GM06990 (cell line): ENCODE measurements around the gene EIPR1.

ENCODE experiments used
- DNase-seq: peaks from one replicate; pipeline ENCODE4 v3.0.0-alpha.2; 2011; ENCODE audit not compliant: insufficient read length; ENCODE audit errors: extremely low read depth
- H3K27me3 ChIP-seq: replicated peaks from 2 replicates; pipeline ENCODE4 v1.6.0; 2011; ENCODE audit warnings: low read length; ENCODE audit not compliant: control insufficient read depth, insufficient read depth
- H3K36me3 ChIP-seq: 2 replicates; pipeline ENCODE4 v1.5.1; 2011; ENCODE audit warnings: low read length; ENCODE audit not compliant: control insufficient read depth, insufficient read depth
- H3K4me3 ChIP-seq: replicated peaks from 2 replicates; pipeline ENCODE4 v1.5.1; 2011; ENCODE audit warnings: low read depth, mild to moderate bottlenecking, control low read depth, low read length
- CTCF ChIP-seq: IDR thresholded peaks from 2 replicates; pipeline ENCODE4 v1.5.1; 2011; ENCODE audit warnings: low read length, control low read depth, mild to moderate bottlenecking, inconsistent platforms; ENCODE audit not compliant: insufficient read depth, poor library complexity, severe bottlenecking

The EIPR1 gene

DNA sequence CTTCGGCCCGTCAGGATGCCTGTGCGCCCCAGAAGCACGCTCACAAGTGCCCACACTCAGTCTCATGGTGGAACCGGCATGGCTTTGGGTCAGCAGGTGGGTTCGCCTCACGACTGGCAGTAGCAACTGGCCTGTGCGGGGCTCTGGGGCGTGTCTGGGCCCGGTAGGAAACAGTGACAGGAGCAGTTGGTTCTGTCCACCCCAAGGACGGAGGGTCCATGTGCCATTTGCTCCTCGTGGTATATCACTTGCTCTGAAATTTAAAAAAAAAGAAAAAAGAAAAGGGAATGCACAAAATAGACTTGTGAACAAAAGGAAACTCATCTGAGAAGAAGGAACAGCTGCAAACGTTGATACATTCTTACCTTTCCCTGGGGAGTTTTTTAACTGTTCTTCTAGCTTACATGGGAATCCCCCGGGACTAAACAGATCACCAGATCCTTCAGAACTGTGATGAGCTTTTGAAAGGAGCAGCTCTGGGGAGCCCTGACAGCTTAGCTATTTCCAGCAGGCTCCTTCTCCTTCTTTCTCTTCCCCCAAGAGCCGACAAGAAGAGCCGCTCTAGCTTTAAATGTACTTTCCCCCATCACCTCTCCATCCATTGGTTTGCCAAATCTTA is 44.7 kb upstream of the EIPR1 start:
- TF ChIP-seq CTCF = no peak
- Histone ChIP-seq H3K36me3 (peaks cover 13% of the 10 kb centered on the region), H3K4me3 (no peak overlapping the region), H3K27me3 (no peaks in the 10 kb centered on the region)
- DNase-seq = no peak

GRCh38 chr2:3421580-3421979 is 44.0 kb upstream of the EIPR1 start:
- TF ChIP-seq CTCF = no peak
- Histone ChIP-seq H3K4me3 (no peak overlapping the region), H3K27me3 (no peaks in the 10 kb centered on the region), H3K36me3 (peaks cover 13% of the 10 kb centered on the region)
- no peak for DNase-seq

DNA sequence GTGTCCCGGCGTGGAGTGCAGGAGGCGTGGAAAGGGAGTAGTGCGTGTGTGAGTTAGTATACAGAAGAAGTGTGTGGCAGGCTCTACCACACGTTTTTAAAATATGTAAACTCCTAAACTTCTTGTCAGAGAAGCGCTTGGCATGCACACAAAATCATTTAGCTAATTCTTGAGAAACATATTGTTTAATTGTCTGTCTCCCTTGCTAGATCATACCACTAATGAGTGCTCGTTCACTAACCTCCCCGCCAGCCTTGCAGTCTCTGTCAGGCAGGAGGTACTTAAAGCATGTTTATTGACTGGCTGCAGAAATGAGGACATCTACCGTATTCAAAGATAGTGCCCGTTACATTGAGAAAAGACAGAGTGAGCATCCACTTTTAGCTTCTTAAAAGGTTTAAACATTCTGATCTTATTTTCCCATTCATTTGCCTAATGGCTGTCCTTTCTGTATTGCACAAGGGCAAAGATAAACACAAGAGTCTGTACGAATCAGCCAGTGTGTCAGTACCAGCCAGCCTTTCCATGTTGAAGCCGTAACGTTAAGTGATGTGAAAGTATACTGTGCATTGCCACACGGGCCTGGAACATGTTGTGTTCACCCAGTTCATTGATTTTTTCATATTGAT is 43.3 kb upstream of the EIPR1 start:
- no peaks in the 10 kb centered on the region for H3K27me3 ChIP-seq
- TF ChIP-seq CTCF = no peak
- no peak overlapping the region for H3K4me3 ChIP-seq
- peaks cover 13% of the 10 kb centered on the region for H3K36me3 ChIP-seq
- no peak for DNase-seq

DNA sequence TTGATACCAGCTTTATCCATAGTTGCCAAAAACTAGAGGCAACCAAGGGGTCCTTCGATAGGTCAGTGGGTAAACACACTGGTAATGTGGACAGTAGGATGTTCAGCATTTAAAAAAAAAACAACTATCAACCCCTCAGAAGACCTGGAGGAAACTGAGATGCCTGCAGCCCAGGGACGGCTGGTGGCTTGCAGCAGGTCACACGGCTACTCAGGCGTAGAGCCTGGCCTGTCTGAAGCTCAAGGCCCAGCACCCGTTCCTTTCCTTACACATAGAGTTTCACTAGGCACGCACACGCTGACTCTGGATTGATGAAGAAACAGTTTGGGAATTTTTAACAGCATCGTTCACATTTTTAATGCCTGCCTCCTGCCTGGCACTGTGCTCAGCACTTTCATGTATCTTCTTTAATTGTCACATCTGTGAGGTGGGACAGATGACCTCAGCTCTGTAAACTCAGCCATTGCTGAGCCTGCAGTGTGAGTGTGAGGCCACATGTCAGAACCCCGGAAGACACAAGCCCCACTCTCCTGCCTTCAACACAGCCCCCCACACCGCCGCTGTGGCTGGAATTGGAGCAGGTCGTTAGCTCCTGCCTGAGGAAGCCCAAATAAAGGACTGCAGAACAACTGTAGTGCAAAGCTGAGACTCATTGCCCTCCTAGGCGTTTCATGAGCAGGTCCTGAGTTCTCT is 42.6 kb upstream of the EIPR1 start:
- no peak for DNase-seq
- no peak overlapping the region for H3K4me3 ChIP-seq
- H3K27me3 ChIP-seq = no peaks in the 10 kb centered on the region
- TF ChIP-seq CTCF = no peak
- peaks cover 12% of the 10 kb centered on the region for H3K36me3 ChIP-seq

GRCh38 chr2:3418766-3419404 is 41.3 kb upstream of the EIPR1 start:
- peaks cover 12% of the 10 kb centered on the region for H3K36me3 ChIP-seq
- DNase-seq = no peak
- no peak for TF ChIP-seq CTCF
- no peaks in the 10 kb centered on the region for H3K27me3 ChIP-seq
- H3K4me3 ChIP-seq = no peak overlapping the region
